Measurements from ENCODE around the gene IGF2BP3.

IGF2BP3 gene

DNA sequence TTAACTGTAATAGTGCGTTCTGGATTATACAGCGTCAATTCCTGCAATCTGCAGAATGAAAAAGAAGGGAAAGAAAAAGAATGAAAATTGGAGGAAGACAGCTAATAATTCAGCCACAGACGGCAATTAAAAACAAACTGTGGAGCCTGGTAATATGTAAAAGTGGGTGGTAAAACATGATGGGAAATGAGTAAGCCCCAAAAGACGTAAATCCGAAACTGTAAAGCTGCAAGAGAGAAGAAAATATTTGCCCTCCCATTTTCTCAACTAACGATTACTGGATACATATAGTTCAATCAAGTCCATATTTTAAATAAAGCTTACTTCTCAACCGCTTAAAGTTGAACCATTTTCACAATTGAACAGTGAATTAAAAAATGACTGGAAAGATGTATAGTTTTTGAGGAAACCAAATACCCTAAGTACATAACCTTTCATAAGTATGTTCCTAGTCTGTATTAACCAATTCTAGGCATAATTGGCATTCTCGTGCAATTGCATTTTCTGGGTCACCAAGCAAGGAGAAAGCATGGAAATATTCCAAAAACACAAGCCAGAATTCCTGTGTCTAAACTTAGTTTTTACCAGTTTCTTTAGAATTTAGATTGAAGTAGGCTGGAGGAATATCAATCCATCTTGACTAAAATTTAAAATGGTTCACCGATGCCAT lies 126.3 kb downstream of the IGF2BP3 start:
- Mint-ChIP-seq H3K36me3 (ENCODE audit: low read depth) (no peaks in the 10 kb centered on the region), H3K4me1 (ENCODE audit: low read depth) (peaks cover 22% of the 10 kb centered on the region), H3K27ac (no peak overlapping the region), H3K4me3 (no peak overlapping the region), H3K27me3 (no peaks in the 10 kb centered on the region), H3K9me3 (no peaks in the 10 kb centered on the region)
- intact Hi-C loops (cut with micrococcal nuclease): no loop called here

DNA sequence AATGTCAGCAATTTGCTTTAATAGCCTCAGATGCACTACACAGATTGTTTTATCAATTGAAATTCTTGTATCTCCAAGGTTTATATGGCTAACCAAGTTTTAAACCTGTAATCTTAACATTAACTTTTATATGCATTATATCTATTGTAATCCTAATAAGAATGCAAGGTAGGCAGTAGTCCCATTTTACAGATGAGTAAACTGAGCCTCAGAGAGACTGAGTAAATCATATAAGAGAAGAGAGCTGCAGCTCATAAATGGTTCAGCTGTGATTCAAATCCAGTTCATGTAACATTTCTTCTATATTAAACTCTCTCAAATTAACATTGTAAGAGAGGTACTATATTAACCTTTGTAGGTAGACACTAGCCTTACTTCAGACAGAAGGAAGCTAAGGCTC lies 127.2 kb downstream of the IGF2BP3 start:
- H3K4me1 Mint-ChIP-seq (ENCODE audit: low read depth): peaks cover 22% of the 10 kb centered on the region
- H3K4me3 Mint-ChIP-seq: no peak overlapping the region
- no peak overlapping the region for H3K27ac Mint-ChIP-seq
- intact Hi-C loops (cut with micrococcal nuclease): no loop called here
- H3K36me3 Mint-ChIP-seq (ENCODE audit: low read depth): no peaks in the 10 kb centered on the region
- H3K27me3 Mint-ChIP-seq: no peaks in the 10 kb centered on the region
- no peaks in the 10 kb centered on the region for H3K9me3 Mint-ChIP-seq

DNA sequence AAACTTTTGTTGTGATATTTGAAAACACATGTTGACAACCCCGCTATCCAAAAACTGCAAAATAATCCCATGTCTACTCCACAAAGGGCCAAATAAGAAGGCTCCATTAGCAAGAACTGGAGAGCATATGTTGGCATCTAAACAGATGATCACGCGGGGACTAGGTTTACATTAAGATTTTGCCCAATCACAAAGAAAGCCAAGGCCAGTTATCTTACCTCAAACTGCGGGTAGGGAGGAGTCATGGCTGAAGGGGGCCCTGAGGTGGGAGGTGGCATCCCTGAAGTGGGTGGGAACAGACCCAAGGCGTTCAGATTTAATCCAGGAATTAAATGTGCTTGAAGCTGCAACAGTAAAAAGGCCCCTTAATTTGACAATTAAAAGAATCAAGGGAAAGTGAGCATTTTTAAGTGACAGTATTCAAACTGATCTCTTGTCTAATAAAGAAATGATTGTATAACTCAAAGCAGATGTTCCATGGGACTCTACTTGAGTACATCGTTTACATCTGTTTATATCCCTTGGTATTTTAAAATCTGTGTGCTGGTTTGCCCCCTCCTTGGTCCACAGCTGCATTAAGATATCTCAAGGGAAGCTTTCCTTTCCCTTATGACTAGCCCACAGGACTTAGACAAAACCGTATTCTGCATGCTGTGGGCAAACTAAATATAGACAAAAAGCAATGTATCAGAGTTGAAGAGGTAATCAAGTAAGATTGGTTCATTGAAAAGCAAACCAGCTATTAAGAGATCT lies 128.3 kb downstream of the IGF2BP3 start:
- no peak overlapping the region for H3K4me3 Mint-ChIP-seq
- no peak overlapping the region for H3K27ac Mint-ChIP-seq
- intact Hi-C loops (cut with micrococcal nuclease): no loop called here
- H3K4me1 Mint-ChIP-seq (ENCODE audit: low read depth): peaks cover 13% of the 10 kb centered on the region
- no peaks in the 10 kb centered on the region for H3K36me3 Mint-ChIP-seq (ENCODE audit: low read depth)
- H3K9me3 Mint-ChIP-seq: no peaks in the 10 kb centered on the region
- H3K27me3 Mint-ChIP-seq: no peaks in the 10 kb centered on the region

DNA sequence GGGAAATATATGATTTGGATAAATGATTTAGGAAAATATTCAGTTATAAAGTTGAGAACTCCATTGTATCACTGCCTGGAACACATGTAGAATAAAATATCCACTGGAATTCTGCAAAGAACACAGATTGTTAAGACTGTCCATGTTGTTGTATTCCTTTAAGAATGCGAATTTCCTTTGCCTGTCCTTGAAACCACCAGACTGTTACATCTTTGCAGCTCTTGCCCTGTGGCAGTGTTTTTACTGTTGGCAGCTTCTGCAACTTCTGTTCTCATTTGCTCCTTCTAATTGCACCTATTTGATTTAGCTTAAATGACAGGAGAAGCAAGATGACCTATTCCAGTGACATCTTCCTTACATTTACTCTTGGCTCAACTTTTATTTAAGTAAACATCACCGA lies 131.4 kb downstream of the IGF2BP3 start:
- intact Hi-C loops (cut with micrococcal nuclease): no loop called here

DNA sequence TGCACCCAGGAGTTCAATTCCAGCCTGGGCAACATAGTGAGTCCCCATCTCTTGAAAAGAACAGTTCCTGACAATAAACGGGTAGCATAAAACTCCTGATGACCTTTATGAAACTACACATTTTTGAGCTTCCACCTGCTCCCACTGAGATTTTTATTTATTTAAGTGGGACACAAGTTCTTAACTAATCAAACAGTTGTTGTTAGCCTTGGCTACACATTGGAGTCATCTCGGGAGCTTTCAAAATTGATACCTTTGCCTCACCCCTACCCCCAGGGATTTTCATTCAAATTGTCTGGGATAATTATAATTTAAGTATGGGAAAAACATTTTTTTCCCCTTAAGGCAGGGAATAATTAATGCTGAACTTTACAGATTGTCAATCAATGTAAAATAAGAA lies 131.9 kb downstream of the IGF2BP3 start:
- intact Hi-C loops (cut with micrococcal nuclease): no loop called here
- no peaks in the 10 kb centered on the region for H3K9me3 Mint-ChIP-seq

More for the DNA sequence above, 131.4 kb downstream of the IGF2BP3 start:
- H3K27me3 Mint-ChIP-seq: no peaks in the 10 kb centered on the region
- no peaks in the 10 kb centered on the region for H3K36me3 Mint-ChIP-seq (ENCODE audit: low read depth)
- no peak overlapping the region for H3K4me3 Mint-ChIP-seq
- no peaks in the 10 kb centered on the region for H3K9me3 Mint-ChIP-seq
- no peak overlapping the region for H3K27ac Mint-ChIP-seq
- H3K4me1 Mint-ChIP-seq (ENCODE audit: low read depth): peaks cover 6% of the 10 kb centered on the region

DNA sequence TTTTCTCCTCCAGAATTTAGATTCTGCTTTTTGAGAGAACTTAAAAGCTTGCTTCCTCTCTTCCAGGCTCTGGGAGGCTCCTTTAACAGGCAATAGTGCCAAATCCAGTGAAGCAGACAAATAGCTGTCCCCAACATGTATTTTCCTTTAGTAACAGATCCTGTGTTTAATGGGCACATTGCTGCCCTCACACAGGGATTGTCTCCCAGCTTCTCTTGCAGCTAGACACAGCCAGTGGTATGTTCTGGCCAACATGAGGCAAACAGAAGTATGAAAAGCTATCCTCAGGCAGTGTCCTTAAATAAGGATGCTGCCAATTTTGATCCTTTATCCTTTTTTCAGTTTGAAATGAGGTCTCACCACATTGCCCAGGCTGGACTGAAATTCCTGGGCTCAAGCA lies 132.9 kb downstream of the IGF2BP3 start:
- intact Hi-C loops (cut with micrococcal nuclease): no loop called here
- no peaks in the 10 kb centered on the region for H3K27me3 Mint-ChIP-seq
- no peaks in the 10 kb centered on the region for H3K9me3 Mint-ChIP-seq

More for the DNA sequence above, 131.9 kb downstream of the IGF2BP3 start:
- H3K4me1 Mint-ChIP-seq (ENCODE audit: low read depth): peaks cover 6% of the 10 kb centered on the region
- no peaks in the 10 kb centered on the region for H3K36me3 Mint-ChIP-seq (ENCODE audit: low read depth)
- H3K4me3 Mint-ChIP-seq: no peak overlapping the region
- H3K27ac Mint-ChIP-seq: no peak overlapping the region
- H3K27me3 Mint-ChIP-seq: no peaks in the 10 kb centered on the region

DNA sequence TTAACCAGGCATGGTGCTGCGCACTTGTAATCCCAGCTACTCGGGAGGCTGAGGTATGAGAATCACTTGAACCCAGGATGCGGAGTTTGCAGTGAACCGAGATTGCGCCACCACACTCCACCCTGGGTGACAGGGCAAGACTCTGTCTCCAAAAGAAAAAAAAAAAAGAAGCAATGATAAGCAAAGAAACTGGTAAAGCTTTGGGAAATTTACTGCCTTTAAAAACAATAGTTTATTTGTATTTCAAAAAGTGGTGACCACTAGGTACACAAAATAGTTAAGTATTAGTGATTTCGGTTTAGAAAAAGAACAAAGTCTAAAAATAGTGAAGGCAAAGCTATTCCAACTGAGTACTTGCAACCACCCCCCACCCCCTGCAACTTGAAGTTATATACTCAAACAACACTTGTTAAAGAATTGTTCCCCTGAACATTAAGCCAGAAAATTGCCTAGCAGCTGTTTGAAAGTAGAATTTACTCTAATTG lies 133.4 kb downstream of the IGF2BP3 start:
- H3K36me3 Mint-ChIP-seq (ENCODE audit: low read depth): no peaks in the 10 kb centered on the region
- no peaks in the 10 kb centered on the region for H3K27me3 Mint-ChIP-seq
- intact Hi-C loops (cut with micrococcal nuclease): no loop called here
- H3K9me3 Mint-ChIP-seq: no peaks in the 10 kb centered on the region
- no peak overlapping the region for H3K4me3 Mint-ChIP-seq
- H3K27ac Mint-ChIP-seq: no peak overlapping the region
- peaks cover 6% of the 10 kb centered on the region for H3K4me1 Mint-ChIP-seq (ENCODE audit: low read depth)

More for the DNA sequence above, 132.9 kb downstream of the IGF2BP3 start:
- Mint-ChIP-seq H3K27ac (no peak overlapping the region), H3K36me3 (ENCODE audit: low read depth) (no peaks in the 10 kb centered on the region), H3K4me1 (ENCODE audit: low read depth) (peaks cover 6% of the 10 kb centered on the region), H3K4me3 (no peak overlapping the region)

DNA sequence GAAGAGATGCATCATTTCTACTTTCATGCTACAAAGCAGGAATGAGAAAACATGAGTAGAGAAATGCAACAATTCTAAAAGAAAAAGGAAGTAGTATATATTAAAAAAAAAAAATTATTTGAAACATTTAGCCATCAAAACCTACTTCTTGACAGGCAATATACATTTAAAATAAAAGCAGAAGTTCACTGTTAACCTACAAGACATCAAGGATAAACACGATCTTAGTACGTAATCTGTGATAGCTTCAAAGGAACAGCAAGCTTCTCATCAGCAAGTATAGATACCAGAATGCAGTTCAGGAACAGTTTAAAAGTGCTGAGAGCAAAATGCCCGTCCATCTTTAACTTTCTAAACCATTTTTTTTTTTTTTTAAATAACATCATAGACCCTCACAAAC lies 134.2 kb downstream of the IGF2BP3 start:
- Mint-ChIP-seq H3K9me3 (no peaks in the 10 kb centered on the region), H3K36me3 (ENCODE audit: low read depth) (no peaks in the 10 kb centered on the region), H3K4me1 (ENCODE audit: low read depth) (peaks cover 6% of the 10 kb centered on the region), H3K4me3 (no peak overlapping the region), H3K27ac (no peak overlapping the region), H3K27me3 (no peaks in the 10 kb centered on the region)
- intact Hi-C loops (cut with micrococcal nuclease): no loop called here

DNA sequence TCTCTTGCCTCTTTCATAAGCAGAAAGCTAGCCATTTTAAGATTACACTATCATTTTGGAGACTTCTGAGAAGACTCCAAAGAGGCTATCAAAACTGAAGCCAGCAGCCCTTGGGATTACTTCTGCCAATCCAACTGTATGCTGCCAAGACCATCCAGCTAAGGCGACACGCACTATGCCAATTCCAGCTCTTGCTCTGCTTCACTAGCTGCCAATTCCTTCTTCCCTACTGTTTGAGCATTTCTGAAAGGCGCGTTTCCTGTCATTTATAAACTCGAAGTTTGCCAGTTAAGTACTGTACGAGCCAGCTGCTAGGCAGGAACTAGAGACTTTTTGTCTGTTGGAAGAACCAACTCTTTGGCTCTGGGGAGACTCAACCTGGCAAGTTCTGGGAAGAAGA lies 134.7 kb downstream of the IGF2BP3 start:
- Mint-ChIP-seq H3K27me3 (no peaks in the 10 kb centered on the region), H3K4me3 (no peak overlapping the region)

DNA sequence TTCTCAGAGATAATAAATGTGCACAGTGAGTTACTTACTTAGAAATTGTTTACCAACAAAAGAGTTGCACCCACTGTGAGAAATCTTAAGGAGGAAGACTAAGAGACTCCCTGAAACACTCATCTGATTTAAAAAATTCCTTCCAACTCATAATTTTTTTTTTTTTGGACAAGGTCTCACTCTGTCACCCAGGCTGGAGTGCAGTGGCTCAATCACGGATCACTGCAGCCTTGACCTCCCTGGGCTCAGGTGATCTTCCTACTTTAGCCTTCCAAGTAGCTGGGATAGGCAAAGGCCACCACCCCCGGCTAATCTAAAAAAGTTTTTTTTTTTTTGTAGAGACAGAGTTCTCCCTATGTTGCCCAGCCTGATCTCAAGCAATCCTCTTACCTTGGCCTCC lies 135.2 kb downstream of the IGF2BP3 start:
- intact Hi-C loops (cut with micrococcal nuclease): no loop called here
- H3K27ac Mint-ChIP-seq: no peak overlapping the region
- no peak overlapping the region for H3K4me3 Mint-ChIP-seq
- no peaks in the 10 kb centered on the region for H3K9me3 Mint-ChIP-seq
- H3K36me3 Mint-ChIP-seq (ENCODE audit: low read depth): no peaks in the 10 kb centered on the region
- peaks cover 6% of the 10 kb centered on the region for H3K4me1 Mint-ChIP-seq (ENCODE audit: low read depth)
- H3K27me3 Mint-ChIP-seq: no peaks in the 10 kb centered on the region

More for the DNA sequence above, 134.7 kb downstream of the IGF2BP3 start:
- Mint-ChIP-seq H3K9me3 (no peaks in the 10 kb centered on the region), H3K36me3 (ENCODE audit: low read depth) (no peaks in the 10 kb centered on the region), H3K4me1 (ENCODE audit: low read depth) (peaks cover 6% of the 10 kb centered on the region), H3K27ac (no peak overlapping the region)
- intact Hi-C loops (cut with micrococcal nuclease): no loop called here

DNA sequence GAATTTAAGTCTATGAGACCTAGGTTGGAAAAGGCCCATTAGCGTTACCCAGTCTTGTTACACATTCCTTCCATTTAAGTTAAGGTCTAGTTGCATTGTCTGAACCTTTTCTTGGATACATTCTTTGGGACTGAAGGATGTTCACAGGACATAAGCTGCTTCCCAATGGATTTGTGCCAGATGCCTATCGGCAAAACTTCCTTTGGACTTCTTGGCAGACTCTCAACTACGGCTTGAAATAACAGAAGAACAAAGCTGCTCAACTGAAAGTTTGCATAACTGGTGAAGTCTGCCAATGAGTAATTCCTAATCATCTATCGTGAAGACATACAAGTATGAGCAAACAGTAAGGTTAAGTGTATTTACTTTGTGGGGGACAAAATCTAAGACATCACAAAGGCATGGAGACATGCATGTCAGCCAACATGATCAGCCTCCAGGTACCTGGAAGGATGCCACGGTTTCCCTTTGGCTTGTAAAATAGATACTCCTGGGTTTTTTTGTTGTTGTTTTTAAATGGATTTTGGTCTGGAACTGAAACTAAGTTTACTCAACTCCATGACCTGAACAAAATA lies 135.7 kb downstream of the IGF2BP3 start:
- Mint-ChIP-seq H3K4me3 (no peak overlapping the region), H3K27me3 (no peaks in the 10 kb centered on the region), H3K36me3 (ENCODE audit: low read depth) (no peaks in the 10 kb centered on the region), H3K4me1 (ENCODE audit: low read depth) (peaks cover 6% of the 10 kb centered on the region), H3K9me3 (no peaks in the 10 kb centered on the region), H3K27ac (no peak overlapping the region)
- intact Hi-C loops (cut with micrococcal nuclease): no loop called here

DNA sequence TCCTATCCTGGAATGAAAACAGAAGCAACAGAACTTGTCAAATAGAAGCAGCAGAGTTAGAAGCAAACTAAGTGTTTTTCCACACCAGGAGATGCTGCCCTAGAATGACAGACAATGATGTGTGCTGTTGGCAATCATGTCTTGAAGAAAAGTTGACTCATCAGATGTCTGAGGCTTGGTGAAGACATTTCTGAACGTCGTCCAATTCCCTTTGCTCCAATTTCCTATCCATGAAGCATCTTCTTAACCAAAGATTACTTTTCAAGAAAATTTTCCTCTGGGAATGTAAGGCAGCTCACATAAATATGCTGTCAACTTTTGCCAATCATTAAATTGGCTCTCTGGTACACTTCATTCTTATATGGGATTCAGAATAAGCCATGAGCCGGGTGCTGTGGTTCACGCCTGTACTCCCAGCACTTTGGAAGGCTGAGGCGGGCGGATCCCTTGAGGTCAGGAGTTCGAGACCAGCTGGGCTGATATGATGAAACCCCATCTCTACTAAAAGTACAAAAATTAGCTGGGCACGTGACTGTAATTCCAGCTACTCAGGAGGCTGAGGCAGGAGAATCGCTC lies 136.5 kb downstream of the IGF2BP3 start:
- no peaks in the 10 kb centered on the region for H3K9me3 Mint-ChIP-seq
- no peak overlapping the region for H3K4me3 Mint-ChIP-seq
- no peaks in the 10 kb centered on the region for H3K36me3 Mint-ChIP-seq (ENCODE audit: low read depth)
- intact Hi-C loops (cut with micrococcal nuclease): no loop called here
- peaks cover 6% of the 10 kb centered on the region for H3K4me1 Mint-ChIP-seq (ENCODE audit: low read depth)
- no peaks in the 10 kb centered on the region for H3K27me3 Mint-ChIP-seq
- no peak overlapping the region for H3K27ac Mint-ChIP-seq

DNA sequence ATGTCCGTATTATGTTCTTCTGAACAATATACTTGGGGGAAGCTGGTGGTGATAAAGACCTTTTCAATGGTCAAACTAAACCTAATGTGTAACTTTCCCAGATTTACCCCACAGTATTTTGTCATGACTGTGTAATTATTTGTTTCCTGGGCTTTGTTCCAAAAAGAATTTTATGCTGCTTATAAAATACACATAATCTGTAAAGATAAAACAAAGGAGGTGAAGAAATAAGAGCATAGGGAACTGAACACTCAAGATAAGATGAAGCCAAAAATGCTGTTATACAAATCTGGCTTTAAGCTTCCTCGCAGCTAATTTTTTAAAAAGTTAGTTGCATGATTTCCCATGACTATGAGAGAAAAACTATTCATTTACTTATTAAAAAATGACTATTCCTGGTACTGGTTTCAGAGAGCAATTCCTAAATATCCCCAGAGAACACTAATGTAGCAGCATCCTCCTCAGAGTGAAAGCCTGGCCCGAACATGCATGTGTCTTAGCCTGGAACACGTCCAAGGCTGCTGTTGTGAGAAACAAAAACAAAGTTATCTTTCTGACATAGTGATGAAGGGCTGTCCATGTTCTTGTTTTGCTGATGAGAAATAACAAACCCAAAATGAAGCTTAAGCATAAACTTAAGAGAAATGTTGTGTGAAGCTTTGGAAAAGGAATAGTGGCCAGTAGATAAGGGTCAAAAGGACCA lies 137.2 kb downstream of the IGF2BP3 start:
- intact Hi-C loops (cut with micrococcal nuclease): no loop called here
- no peaks in the 10 kb centered on the region for H3K9me3 Mint-ChIP-seq
- H3K4me1 Mint-ChIP-seq (ENCODE audit: low read depth): peaks cover 6% of the 10 kb centered on the region
- H3K36me3 Mint-ChIP-seq (ENCODE audit: low read depth): no peaks in the 10 kb centered on the region
- H3K4me3 Mint-ChIP-seq: no peak overlapping the region
- no peak overlapping the region for H3K27ac Mint-ChIP-seq
- no peaks in the 10 kb centered on the region for H3K27me3 Mint-ChIP-seq

DNA sequence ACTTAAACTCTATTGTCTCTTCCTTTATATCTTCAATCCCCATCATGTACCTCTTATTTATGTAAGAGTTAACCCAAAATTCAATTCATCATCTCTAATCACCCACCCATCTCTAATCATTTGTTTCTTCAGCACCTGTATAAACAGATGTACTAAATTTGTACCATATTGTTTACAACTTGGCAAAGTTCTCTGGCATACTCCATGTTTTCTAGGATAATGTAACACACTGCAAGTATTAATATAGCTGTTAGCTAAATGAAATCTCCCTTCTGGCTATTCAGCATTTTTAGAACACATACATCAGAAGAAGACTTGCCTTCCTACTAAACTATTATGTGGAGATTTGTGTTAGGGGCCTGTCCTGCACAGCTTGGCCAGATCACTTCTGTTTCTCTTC lies 138.1 kb downstream of the IGF2BP3 start:
- no peak overlapping the region for H3K4me3 Mint-ChIP-seq
- H3K27me3 Mint-ChIP-seq: no peaks in the 10 kb centered on the region
- no peaks in the 10 kb centered on the region for H3K9me3 Mint-ChIP-seq
- no peak overlapping the region for H3K27ac Mint-ChIP-seq
- no peaks in the 10 kb centered on the region for H3K36me3 Mint-ChIP-seq (ENCODE audit: low read depth)
- H3K4me1 Mint-ChIP-seq (ENCODE audit: low read depth): peaks cover 6% of the 10 kb centered on the region
- intact Hi-C loops (cut with micrococcal nuclease): no loop called here
